NCI-H524 (cell line): ENCODE data around the gene FCRLB.
"Not testable (repeated sequence)": the region's sequence is repeated elsewhere in the genome, so short reads cannot be mapped to it uniquely, and the experiment has no call there.

Experiments
- DNase-seq, 2 experiments: peaks; one replicate each; lab custom pipeline; 2025; lab: John Stamatoyannopoulos, UW

Gene FCRLB

GRCh38 chr1:161740921-161741320, 19.6 kb downstream of the FCRLB start:
- DNase-seq: no peak

GRCh38 chr1:161743231-161743630, 21.9 kb downstream of the FCRLB start:
- no peak for DNase-seq

GRCh38 chr1:161747801-161748200, 26.5 kb downstream of the FCRLB start:
- no peak for DNase-seq

- DNase-seq: peak; percentile 90 to 93
Observed at GRCh38 chr1:161749509-161750407, 28.4 kb downstream of the FCRLB start, which contains the start of gene DUSP12. Gene DUSP12 (plus strand): TSS chr1:161749786. CDS start chr1:161749802, 16 bp downstream.

GRCh38 chr1:161763522-161764098, 42.3 kb downstream of the FCRLB start:
- DNase-seq: peak; percentile 6 to 23

GRCh38 chr1:161766102-161766981, 45.0 kb downstream of the FCRLB start, which contains the start of gene ATF6:
Gene ATF6 (plus strand): TSS chr1:161766320. CDS start chr1:161766361, 41 bp downstream.
- DNase-seq: peak; percentile 59 to 80

- no peak for DNase-seq
Observed at GRCh38 chr1:161768461-161768860, 47.1 kb downstream of the FCRLB start.

GRCh38 chr1:161768986-161769672, 47.8 kb downstream of the FCRLB start:
- DNase-seq: no peak

- not testable (repeated sequence) for DNase-seq
Observed at GRCh38 chr1:161769673-161770045, 48.3 kb downstream of the FCRLB start.

GRCh38 chr1:161770250-161770649, 48.9 kb downstream of the FCRLB start:
- DNase-seq: no peak

- DNase-seq: no peak
Observed at GRCh38 chr1:161771161-161771560, 49.8 kb downstream of the FCRLB start.

- no peak for DNase-seq
Observed at GRCh38 chr1:161771973-161772372, 50.6 kb downstream of the FCRLB start.

- DNase-seq: no peak
Observed at GRCh38 chr1:161772397-161772796, 51.1 kb downstream of the FCRLB start.

GRCh38 chr1:161773791-161774190, 52.4 kb downstream of the FCRLB start:
- DNase-seq: no peak

- DNase-seq: no peak
Observed at GRCh38 chr1:161777261-161777660, 55.9 kb downstream of the FCRLB start.
